ENCODE measurements around the gene LRRC74A. TPM values are rescaled to one million over a fixed set of nuclear protein-coding genes. Genes with fewer than 3 reads are reported as not detected.

The LRRC74A gene
- total RNA-seq, 1 experiment from 2014 or later: not detected

- no peak for DNase-seq (ENCODE audit: low read depth)
Observed at GRCh38 chr14:76846331-76847047, 20.3 kb downstream of the LRRC74A start.

DNA sequence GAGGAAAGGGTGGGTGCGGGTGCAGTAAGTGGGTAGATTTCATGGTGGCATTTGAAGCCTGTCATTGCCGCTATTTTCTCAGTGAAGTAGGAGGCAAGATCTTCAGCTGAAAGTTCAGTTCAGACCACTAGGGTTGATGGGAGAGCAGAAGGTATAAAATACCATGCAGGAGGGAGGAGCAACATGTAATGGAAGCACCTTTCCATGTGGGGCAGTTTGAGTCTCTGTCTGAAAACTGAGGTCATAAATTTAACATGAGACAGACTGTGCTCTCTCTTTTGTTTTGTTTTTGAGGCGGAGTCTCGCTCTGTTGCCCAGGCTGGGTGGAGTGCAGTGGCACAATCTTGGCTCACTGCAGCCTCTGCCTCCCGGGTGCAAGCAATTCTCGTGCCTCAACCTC is 22.7 kb downstream of the LRRC74A start:
- DNase-seq (ENCODE audit: low read depth): no peak

GRCh38 chr14:76855066-76855465 is 28.9 kb downstream of the LRRC74A start:
- no peak for DNase-seq (ENCODE audit: low read depth)

- DNase-seq (ENCODE audit: low read depth): no peak
Observed at GRCh38 chr14:76856769-76857168, 30.6 kb downstream of the LRRC74A start.

DNA sequence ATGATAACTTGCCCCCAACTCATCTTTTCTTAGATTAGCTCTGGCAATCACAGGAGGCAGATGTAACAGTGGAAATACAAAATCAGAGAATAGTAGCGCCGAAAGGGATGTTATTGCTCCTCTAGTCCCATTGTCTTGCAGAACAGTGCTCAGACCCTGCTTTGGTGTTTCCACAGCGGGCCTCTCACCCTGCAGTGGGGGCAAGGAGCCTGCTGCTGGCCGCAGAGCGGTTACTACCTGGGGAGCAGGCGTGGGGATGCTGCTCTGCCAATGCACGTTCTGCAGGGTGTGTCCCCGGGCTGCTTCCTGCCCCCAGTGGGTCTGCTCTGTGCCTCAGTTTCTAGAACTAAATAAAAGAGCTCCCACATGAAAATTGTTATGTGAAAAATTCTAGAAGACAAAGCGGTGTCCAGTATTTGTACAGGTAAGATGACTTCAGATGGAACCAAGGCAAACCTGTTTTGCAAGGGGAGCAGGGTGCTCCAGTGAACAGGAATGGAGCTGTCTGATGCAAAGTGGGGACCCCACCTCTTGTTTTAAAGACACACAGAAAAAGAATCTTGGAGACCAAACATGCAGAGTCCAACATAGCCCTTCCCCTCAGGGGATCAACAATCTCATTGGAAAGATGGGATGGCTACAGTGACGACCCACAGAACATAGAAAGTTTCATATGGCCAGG is 35.5 kb downstream of the LRRC74A start:
- DNase-seq (ENCODE audit: low read depth): no peak

DNA sequence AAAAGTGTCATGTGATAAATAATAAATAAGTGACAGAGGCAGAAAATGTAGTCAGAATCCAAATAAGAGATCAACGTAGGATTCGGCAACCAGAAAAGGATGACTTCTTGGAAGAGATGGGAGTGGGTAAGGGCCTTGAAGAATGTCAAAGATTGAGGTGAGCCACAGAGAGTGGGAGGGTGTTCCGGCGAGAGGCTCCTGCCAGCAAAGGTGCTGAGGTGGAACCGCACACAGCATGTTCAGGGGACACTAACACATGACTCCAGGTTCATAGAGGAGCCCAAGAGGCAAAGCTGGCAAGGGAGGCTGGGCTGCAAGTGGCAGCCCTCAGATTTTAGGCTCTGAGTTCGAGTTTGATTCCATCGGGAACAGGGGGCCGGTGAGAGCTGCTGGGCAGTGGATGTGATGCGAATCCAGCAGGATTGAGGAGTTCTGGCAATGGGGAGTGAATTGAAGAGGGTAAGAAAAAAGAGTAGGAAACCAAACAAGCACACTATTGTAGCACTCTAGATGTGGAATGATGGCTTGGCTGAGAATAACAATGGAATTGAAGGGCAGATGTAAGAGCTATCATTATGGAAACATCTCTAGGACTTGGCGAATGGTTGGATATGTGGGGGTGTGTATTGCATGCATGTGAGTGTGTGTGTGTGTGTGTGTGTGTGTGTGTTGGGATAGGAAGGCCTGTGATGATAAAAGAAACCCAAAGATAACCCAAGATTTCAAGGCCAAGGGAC is 36.5 kb downstream of the LRRC74A start:
- DNase-seq (ENCODE audit: low read depth): no peak

DNA sequence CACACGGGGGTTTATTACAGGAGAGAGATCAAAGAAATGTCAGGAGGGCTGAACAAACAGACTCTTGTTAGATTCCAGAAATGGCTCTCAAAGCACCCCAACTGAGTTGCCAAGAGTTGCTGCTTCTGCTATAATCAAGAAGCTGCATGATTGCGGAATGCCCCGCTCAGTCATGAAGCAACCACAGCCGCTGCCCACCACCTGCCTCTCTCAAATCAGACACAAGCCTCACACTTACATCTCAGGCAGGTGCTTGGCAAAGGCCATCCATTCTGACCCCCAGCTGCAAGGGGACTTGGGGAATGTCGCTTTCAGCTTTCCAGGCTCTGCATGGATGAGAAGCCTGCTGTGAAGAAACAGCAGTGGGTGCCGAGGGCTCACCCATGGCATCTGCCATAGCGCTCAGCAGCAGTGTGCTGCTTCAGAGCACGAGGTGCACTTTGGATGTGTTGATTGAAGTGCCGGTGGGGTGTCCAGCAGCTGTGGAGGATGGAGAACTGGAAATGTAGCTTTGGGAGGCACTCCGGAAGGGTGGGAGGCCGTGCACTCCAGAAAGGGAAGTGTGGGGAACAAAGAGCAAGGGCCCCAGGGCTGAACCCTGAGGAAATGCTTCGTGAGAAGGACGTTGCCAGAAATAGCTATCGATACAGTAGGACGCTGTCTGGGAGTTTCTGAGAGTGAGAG is 37.7 kb downstream of the LRRC74A start:
- DNase-seq (ENCODE audit: low read depth): no peak

- DNase-seq (ENCODE audit: low read depth): no peak
Observed at GRCh38 chr14:76866456-76866855, 40.2 kb downstream of the LRRC74A start.

- DNase-seq (ENCODE audit: low read depth): no peak
Observed at GRCh38 chr14:76867516-76868453, 41.6 kb downstream of the LRRC74A start.

GRCh38 chr14:76868454-76869170 is 42.4 kb downstream of the LRRC74A start:
- no peak for DNase-seq (ENCODE audit: low read depth)

DNA sequence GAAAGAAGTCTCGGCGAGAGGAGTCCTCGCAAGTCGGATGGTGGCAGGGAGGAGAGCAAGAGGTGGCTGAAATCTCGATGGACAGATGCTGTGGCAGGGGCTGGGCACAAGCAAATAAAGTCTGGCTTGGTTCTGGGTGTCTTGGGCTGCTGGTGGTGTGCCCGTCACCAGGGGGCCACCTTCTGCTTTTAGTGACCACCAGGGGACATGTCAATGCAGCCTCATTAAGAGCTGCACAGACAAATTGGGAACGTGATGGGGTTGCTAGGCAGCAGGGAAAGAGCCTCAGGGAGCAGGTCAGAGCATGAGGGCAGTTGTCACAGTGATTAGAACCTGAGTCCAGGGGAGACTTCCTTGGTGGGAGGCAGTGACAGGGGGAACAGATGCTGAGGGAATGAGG is 44.0 kb downstream of the LRRC74A start:
- DNase-seq (ENCODE audit: low read depth): peak; percentile 15

- DNase-seq (ENCODE audit: low read depth): peak; percentile 41
Observed at GRCh38 chr14:76872796-76873432, 46.7 kb downstream of the LRRC74A start.

GRCh38 chr14:76874734-76875133 is 48.5 kb downstream of the LRRC74A start:
- no peak for DNase-seq (ENCODE audit: low read depth)

DNA sequence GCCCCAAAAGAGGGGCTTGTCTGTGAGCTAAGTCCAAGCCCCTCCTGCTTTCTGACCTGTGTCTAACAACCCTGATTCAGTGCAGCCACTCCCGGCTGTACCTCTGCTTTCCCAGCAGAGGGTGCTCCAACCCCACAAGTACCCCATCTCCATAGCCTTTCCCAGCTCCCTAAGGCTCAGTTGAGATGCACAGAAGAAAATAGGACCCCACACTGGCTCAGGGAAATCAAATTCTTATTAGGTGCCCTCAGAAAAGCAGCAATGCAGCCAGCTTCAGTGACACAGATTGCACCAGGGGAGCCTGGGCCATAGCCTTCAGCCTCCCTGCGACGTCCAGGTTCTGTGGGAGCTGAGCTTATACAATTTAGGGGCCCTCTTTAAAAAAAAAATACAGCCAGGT is 49.9 kb downstream of the LRRC74A start:
- DNase-seq (ENCODE audit: low read depth): peak; percentile 64

DNA sequence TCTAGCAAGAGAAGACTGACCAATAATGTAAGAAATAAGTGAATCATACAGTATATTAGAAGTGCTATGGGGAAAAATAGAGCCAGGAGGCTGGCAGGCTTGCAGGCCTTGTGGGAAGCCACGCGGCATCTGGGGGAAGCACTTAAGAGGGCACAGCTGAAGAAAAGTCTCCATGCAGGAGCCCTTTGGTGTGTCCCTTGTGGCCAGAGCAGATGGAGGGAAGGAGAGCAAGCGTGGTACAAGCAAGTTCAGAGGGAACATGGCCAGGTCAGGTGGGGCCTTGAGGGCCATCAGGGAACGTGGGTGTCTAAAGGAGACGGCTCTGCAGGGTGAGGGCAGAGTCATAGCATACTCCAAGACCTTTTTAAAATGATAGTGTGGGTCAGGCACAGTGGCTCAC is 51.7 kb downstream of the LRRC74A start:
- DNase-seq (ENCODE audit: low read depth): no peak

- DNase-seq (ENCODE audit: low read depth): no peak
Observed at GRCh38 chr14:76880449-76880848, 54.2 kb downstream of the LRRC74A start.

DNA sequence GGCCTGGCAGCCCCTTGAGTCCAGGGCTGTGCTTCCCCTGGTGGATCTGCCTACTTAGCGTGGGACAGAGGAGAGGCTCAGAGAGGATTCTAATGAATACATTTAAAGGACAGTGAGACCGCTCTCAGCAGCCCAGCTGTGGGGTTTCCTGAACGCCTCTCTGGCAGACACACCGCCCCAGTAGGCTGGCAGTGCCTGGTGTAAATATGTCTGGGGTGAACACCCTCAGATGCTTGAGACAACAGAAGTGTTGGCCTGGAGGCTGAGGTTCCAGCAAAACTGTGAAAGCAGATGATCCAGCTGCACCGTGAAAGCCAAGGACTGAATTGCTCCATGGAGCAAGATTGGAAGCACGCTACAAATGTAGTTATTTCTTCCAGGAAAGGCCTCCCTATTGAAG is 55.1 kb downstream of the LRRC74A start:
- no peak for DNase-seq (ENCODE audit: low read depth)

DNA sequence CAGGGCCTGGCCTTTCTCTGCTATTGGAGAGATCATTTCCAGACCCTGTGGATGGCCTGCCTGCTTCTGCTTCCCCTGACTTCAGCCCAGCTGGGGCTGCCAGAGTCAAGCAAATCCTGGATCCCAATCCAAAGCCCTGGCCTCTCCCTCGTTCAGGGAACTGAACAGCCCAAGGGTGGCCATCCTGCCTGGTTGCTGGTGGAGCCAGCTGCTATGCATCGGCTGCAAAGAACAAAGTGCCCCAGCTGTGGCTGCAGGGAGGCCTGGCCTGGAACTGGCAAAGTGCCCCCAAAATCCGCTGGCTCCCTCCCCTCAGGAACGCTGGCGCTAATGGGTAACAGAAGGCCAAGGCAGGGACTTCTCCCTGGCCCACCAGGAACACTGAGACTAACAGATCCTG is 56.4 kb downstream of the LRRC74A start:
- DNase-seq (ENCODE audit: low read depth): no peak

GRCh38 chr14:76883447-76883846 is 57.2 kb downstream of the LRRC74A start:
- DNase-seq (ENCODE audit: low read depth): no peak

- DNase-seq (ENCODE audit: low read depth): no peak
Observed at GRCh38 chr14:76884394-76884793, 58.2 kb downstream of the LRRC74A start.
